Activated CD4-positive, alpha-beta T cell treated with anti-CD3 and anti-CD28 coated beads for 24 hours (primary cell): Measurements from ENCODE around the gene TTPAL.

ENCODE experiments used
- DNase-seq, 2 donors: peaks; one replicate each; pipeline ENCODE4 v3.0.0-alpha.2; 2020; ENCODE audit warnings: low read depth in 2 of 2

TTPAL gene

DNA sequence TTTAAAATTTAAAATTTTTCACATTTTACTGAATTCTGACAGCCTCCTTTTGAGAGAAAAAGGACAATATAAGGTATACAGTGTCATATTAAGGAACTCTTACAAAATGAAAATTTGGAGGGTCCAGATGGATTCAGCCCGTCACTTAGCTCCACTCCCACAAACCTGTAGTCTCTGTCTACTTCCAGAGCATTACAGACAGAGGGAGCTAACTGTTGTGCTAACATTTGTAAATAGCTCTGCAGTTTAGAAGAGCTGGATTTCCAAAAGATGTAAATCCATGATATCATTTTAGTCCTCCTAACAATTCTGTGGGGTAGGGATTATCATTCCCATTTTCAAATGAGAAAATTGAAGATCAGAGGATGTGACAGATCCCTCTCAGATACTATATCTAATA is 62.3 kb downstream of the TTPAL start:
- DNase-seq: no peak

DNA sequence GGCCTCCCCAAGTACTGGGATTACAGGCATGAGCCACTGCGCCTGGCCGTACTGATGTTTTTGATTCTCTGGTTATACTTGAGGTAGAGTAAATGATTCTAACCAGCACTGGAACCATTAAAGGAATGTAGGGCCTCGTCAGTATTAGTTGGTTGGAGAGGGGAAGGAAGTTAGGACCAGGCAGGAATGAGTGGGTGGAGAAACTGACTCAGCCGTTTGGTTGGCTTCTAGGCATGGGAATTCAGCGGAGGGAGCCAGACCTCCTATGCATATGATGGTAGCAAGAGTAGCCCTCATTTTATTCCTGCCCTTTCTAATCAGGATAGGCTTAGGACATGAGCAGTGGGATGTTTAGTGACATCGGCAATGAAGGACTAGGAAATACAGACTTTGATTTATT is 65.2 kb downstream of the TTPAL start:
- DNase-seq: no peak

DNA sequence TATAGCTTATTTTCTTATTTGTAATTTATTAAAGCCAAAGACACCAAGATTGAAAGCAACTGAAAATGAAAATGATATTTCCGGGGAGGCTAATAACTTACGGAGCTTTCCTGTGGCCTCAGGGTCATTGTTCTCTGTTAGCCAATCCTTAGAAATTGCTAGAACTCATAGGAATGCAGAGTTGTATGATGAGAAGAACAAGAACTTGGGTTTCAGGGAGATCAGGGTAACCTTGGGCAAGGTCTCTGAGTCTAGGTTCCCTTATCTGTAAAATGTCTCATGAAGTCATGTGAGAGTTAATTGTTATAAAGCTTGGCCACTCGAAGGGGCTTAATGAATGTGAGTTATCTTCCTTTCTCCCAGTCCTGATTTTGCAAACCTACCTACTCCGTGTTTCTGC is 66.3 kb downstream of the TTPAL start:
- DNase-seq: no peak

DNA sequence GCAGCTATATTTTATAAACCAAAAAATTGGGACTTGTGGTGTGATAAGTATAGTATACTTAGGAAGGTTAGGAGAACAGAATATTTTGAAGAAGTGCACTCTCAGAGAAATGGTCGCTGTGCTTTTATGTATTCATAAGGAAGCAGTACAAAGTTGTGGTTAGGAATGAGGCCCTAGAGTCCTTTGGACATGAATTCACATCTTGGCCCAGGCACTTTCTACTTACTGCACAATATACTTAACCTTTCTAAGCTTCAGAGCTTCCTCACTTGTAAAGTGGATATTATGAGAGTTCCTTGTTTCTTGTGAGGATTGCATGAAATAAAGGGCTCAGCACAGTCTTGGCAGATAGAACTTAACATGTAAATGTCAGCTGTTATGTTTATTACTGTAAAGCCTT is 67.2 kb downstream of the TTPAL start:
- no peak for DNase-seq

DNA sequence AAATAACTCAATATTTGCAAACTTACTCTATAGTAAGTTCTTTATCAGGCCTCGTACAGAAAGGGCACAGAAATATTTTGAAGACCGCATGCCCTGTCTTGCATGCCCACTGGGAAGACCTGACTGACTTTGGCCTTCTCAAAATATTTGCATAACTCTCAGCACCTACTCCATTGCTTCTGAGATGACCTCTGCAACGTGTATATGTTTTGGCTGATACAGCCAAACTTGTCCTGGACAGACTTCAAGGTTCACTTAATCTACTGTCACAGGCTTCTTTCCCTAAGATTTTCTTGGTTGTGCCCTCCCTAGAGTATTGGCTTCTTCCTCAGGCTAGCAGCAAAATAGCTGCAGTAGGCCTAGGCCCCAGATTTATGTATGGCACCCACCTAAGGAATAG is 67.7 kb downstream of the TTPAL start:
- DNase-seq: no peak
